ENCODE results near the gene PLCB3.
A peak's percentile ranks its signal among the peaks of the same experiment; 100 is the strongest.
"Not testable (repeated sequence)": the region's sequence is repeated elsewhere in the genome, so short reads cannot be mapped to it uniquely, and the experiment has no call there.

The PLCB3 gene

GRCh38 chr11:64313491-64314145 lies 62.3 kb downstream of the PLCB3 start:
- no peaks in the 10 kb centered on the region for H3K4me1 ChIP-seq (ENCODE audit: low read length)
- no peak overlapping the region for H3K4me2 ChIP-seq (ENCODE audit: low read depth, low read length)
- H3K9me3 ChIP-seq (replicated peaks; ENCODE audit: insufficient read depth, low read length): no peaks in the 10 kb centered on the region
- no peaks in the 10 kb centered on the region for H4K20me1 ChIP-seq (ENCODE audit: insufficient read depth, low read length)
- no peak overlapping the region for H3K4me3 ChIP-seq (ENCODE audit: low read length)
- no peak overlapping the region for H3K9ac ChIP-seq (ENCODE audit: low read length)
- no peaks in the 10 kb centered on the region for H3K27me3 ChIP-seq (replicated peaks; ENCODE audit: insufficient read depth, low read length)
- H3F3A ChIP-seq (ENCODE audit: insufficient read depth, low read length): peaks cover 33% of the 10 kb centered on the region
- TF ChIP-seq EZH2phosphoT487 (IDR thresholded peaks at IDR 0.05; ENCODE audit: low read length) (no peak), EZH2 (optimal IDR thresholded peaks at IDR 0.05; ENCODE audit: low read depth, low read length) (no peak), CTCF (IDR thresholded peaks at IDR 0.05; ENCODE audit: low read length) (no peak)
- no peaks in the 10 kb centered on the region for H3K36me3 ChIP-seq (replicated peaks; ENCODE audit: insufficient read depth, low read length)
- DNase-seq: no peak
- H3K79me2 ChIP-seq (ENCODE audit: low read length): peaks cover 70% of the 10 kb centered on the region
- no peak overlapping the region for H3K27ac ChIP-seq (ENCODE audit: low read length)
- no peaks in the 10 kb centered on the region for H3K9me2 ChIP-seq (replicated peaks; ENCODE audit: insufficient read depth, low read length)
- H2AFZ ChIP-seq (ENCODE audit: low read length): no peak overlapping the region

GRCh38 chr11:64314146-64314804 lies 62.9 kb downstream of the PLCB3 start:
- H3K79me2 ChIP-seq (ENCODE audit: low read length): peaks cover 73% of the 10 kb centered on the region
- H3K27me3 ChIP-seq (replicated peaks; ENCODE audit: insufficient read depth, low read length): no peaks in the 10 kb centered on the region
- no peak overlapping the region for H3K4me2 ChIP-seq (ENCODE audit: low read depth, low read length)
- peaks cover 5% of the 10 kb centered on the region for H3K4me1 ChIP-seq (ENCODE audit: low read length)
- H3K9ac ChIP-seq (ENCODE audit: low read length): no peak overlapping the region
- peaks cover 38% of the 10 kb centered on the region for H3F3A ChIP-seq (ENCODE audit: insufficient read depth, low read length)
- TF ChIP-seq CTCF (IDR thresholded peaks at IDR 0.05; ENCODE audit: low read length): peak; percentile 16; the same call in 1 of the 2 replicates
- no peak for TF ChIP-seq EZH2phosphoT487 (IDR thresholded peaks at IDR 0.05; ENCODE audit: low read length)
- no peak for TF ChIP-seq EZH2 (optimal IDR thresholded peaks at IDR 0.05; ENCODE audit: low read depth, low read length)
- no peaks in the 10 kb centered on the region for H3K36me3 ChIP-seq (replicated peaks; ENCODE audit: insufficient read depth, low read length)
- DNase-seq: no peak
- no peaks in the 10 kb centered on the region for H4K20me1 ChIP-seq (ENCODE audit: insufficient read depth, low read length)
- no peak overlapping the region for H3K4me3 ChIP-seq (ENCODE audit: low read length)
- no peak overlapping the region for H2AFZ ChIP-seq (ENCODE audit: low read length)
- H3K9me3 ChIP-seq (replicated peaks; ENCODE audit: insufficient read depth, low read length): no peaks in the 10 kb centered on the region
- H3K27ac ChIP-seq (ENCODE audit: low read length): no peak overlapping the region
- no peaks in the 10 kb centered on the region for H3K9me2 ChIP-seq (replicated peaks; ENCODE audit: insufficient read depth, low read length)

GRCh38 chr11:64314805-64315561 lies 63.7 kb downstream of the PLCB3 start:
- no peak for TF ChIP-seq EZH2 (optimal IDR thresholded peaks at IDR 0.05; ENCODE audit: low read depth, low read length)
- no peak for TF ChIP-seq EZH2phosphoT487 (IDR thresholded peaks at IDR 0.05; ENCODE audit: low read length)
- TF ChIP-seq CTCF (IDR thresholded peaks at IDR 0.05; ENCODE audit: low read length): no peak
- no peak for DNase-seq
- Histone ChIP-seq H3K9me2 (replicated peaks; ENCODE audit: insufficient read depth, low read length) (no peaks in the 10 kb centered on the region), H3K36me3 (replicated peaks; ENCODE audit: insufficient read depth, low read length) (no peaks in the 10 kb centered on the region), H3K4me2 (ENCODE audit: low read depth, low read length) (peak overlapping the region; percentile 21; the same call in 1 of the 2 replicates), H3F3A (ENCODE audit: insufficient read depth, low read length) (peaks cover 39% of the 10 kb centered on the region), H3K4me1 (ENCODE audit: low read length) (peaks cover 6% of the 10 kb centered on the region), H4K20me1 (ENCODE audit: insufficient read depth, low read length) (no peaks in the 10 kb centered on the region), H3K79me2 (ENCODE audit: low read length) (peaks cover 70% of the 10 kb centered on the region), H2AFZ (ENCODE audit: low read length) (no peak overlapping the region), H3K4me3 (ENCODE audit: low read length) (no peak overlapping the region), H3K9me3 (replicated peaks; ENCODE audit: insufficient read depth, low read length) (no peaks in the 10 kb centered on the region), H3K27ac (ENCODE audit: low read length) (no peak overlapping the region), H3K27me3 (replicated peaks; ENCODE audit: insufficient read depth, low read length) (no peaks in the 10 kb centered on the region), H3K9ac (ENCODE audit: low read length) (no peak overlapping the region)

- not testable (repeated sequence) for DNase-seq; H3K4me1 ChIP-seq (ENCODE audit: low read length); H3K27me3 ChIP-seq (replicated peaks; ENCODE audit: insufficient read depth, low read length); H4K20me1 ChIP-seq (ENCODE audit: insufficient read depth, low read length); H3K36me3 ChIP-seq (replicated peaks; ENCODE audit: insufficient read depth, low read length); H2AFZ ChIP-seq (ENCODE audit: low read length); H3K9me3 ChIP-seq (replicated peaks; ENCODE audit: insufficient read depth, low read length); H3K9me2 ChIP-seq (replicated peaks; ENCODE audit: insufficient read depth, low read length)
- peaks cover 64% of the 10 kb centered on the region for H3K79me2 ChIP-seq (ENCODE audit: low read length)
- H3K4me2 ChIP-seq (ENCODE audit: low read depth, low read length): peak overlapping the region; percentile 42
- peaks cover 39% of the 10 kb centered on the region for H3F3A ChIP-seq (ENCODE audit: insufficient read depth, low read length)
- H3K9ac ChIP-seq (ENCODE audit: low read length): peak overlapping the region; percentile 92; the same call in 1 of the 2 replicates
- H3K27ac ChIP-seq (ENCODE audit: low read length): peak overlapping the region; percentile 100; the same call in 1 of the 2 replicates
- H3K4me3 ChIP-seq (ENCODE audit: low read length): peak overlapping the region; percentile 78
These were observed 64.6 kb downstream of the PLCB3 start for GRCh38 chr11:64315667-64316526.

Data from MM.1S (cell line).